NCI-H146 treated with DMSO at 0.1 percent for 48 hours (cell line): Measurements from ENCODE around the gene SLC6A3.

Source experiments
- DNase-seq: peaks from one replicate; lab custom pipeline; 2025; ENCODE audit not compliant: unreplicated experiment; lab: John Stamatoyannopoulos, UW

SLC6A3 gene

DNA sequence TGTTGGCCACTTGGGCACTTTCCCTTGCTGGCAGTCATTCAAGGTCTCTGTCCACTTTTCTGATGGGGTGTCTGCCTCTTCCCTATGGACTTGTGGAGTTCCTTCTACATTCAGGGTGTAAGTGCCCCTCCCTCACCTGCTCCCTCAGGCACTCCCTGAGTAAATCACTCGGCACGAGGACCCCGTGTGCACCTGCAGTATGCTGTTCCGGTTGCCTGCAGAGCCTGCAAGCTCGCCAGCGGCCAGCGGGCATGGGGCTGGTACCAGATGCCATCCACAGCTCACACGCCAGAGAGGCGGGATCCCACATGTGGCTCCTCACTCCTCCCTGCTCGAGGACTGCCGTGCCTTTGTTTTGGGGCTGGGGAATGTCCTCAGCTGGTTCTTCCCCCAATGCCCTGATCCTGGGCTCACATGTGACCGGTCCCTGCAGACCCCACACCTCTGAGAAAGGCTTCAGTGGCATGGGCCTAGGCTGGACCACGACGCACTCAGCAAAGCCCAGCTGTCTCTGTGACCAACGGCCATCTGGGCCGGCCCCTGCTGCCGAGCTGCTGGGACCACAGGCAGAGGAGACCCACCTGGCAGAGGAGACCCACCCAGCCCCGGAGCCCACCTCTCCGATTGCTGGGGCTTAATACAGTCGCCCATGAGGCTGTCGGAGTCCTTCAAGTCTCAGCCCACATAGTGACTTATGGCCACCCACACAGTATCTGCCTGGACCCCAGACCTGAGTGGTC lies 54.2 kb downstream of the SLC6A3 start:
- DNase-seq: no peak

DNA sequence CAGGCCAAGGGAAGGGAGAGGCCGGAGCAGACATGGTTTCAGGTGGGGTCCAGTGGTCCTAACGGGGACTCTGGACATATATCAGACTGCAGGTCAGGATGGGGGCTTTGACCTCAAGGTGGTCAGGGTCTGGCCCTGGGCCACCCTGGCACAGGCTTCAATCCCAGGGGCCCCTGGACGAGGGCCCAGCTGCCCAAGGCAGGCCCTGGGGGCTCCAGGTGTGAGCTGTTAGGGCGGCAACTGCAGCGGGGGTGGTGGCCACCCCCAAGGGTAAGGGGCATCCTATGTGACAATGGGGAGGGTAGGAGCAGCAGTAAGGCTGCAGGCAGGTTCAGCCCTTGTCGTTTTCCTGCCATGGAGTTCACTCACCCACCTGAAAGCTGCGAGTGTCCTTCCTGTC lies 54.9 kb downstream of the SLC6A3 start:
- DNase-seq: no peak

DNA sequence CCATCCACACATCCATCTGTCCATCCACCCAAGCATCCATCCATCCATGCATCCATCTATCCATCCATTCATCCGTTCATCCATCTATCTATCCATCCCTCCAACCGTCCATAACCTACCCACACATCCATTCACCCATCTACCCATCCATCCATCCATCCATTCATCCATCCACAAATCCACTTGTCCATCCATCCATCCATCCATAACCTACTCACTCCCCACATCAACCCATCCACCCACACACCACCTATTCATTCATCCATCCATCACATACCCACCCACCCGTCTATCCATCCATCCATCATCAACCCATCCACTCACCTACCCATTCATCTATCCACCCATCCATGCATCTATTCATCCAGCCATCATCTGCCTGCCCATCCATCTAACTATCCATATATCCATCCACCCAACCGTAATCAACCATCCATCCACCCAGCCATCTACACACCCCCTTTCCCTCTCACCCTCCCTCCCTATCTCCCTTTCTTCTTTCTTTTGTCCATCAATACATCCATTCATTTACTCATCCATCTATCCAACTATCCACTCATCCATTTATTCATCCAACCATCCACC lies 56.8 kb downstream of the SLC6A3 start:
- no peak for DNase-seq

DNA sequence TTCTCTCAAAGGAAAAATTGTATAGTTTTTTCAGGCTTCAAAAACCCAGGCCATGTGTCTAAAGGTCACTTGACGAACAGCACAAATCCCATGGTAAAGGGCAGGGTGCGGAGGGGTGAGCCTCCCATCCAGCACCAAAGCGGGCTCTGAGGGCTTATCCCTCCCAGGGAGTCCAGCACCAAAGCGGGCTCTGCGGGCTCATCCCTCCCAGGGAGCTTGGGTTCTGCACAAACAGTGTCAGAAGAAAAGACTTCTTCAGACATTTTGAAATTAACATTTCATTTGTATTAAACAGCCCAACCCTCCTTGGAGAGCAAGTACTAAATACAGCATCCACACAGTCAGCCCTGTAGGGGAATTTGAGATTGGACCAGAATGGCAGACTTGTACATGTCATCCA lies 57.4 kb downstream of the SLC6A3 start:
- no peak for DNase-seq

DNA sequence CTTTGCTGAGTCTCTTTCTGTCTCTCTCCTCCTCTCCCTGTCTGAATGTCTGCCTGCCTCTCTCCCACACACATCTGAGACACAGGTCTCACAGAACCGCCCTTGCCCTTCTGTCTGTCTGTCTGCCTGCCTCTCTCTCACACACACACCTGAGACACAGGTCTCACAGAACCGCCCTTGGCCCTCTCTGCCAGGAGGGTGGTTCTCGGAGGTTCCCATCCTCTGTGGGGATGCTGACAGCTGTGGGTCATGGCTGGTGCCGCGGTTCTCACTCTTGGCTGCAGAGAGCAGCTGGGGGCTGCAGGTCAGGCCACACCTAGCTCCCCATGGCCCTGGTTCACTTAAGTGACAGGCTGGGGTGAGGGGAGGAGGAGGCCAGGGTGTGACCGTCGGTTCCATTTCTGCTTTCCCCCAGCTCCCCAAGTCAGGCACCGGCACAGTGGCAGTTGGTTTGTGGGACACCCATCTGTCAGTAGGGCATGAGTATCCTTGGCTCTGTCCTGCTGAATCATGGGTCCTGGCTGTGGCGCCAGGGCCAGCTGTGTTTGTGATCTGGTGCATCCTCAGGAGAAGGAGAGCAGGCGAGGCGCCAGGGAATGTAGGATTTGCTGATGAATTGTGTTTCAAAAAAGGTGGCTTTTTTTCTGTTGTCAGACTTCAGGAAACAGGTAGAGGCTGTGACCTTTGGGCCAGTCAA lies 58.0 kb downstream of the SLC6A3 start:
- DNase-seq: no peak

DNA sequence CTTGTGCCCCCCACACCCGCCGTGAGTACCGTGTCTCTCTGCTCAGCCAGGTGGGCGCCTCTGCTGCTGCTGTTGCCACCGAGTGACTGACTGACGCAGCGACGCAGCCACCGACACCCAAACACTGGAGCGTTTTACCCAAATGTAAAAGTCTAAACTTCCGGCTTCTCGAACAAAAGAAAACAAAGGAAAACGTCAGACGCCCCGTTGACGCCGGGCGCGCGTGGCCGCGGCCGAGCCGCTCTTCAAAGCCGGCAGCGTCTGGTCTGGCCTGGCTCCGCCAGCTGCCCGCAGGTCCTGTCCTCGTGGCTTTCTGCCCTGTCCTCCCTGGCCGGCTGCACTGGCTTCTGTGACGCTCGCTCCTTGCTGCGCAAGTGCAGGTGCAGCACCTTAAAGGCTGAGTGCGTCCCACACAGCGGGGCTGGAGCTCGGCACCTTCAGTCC lies 58.9 kb downstream of the SLC6A3 start:
- DNase-seq: peak; percentile 69

DNA sequence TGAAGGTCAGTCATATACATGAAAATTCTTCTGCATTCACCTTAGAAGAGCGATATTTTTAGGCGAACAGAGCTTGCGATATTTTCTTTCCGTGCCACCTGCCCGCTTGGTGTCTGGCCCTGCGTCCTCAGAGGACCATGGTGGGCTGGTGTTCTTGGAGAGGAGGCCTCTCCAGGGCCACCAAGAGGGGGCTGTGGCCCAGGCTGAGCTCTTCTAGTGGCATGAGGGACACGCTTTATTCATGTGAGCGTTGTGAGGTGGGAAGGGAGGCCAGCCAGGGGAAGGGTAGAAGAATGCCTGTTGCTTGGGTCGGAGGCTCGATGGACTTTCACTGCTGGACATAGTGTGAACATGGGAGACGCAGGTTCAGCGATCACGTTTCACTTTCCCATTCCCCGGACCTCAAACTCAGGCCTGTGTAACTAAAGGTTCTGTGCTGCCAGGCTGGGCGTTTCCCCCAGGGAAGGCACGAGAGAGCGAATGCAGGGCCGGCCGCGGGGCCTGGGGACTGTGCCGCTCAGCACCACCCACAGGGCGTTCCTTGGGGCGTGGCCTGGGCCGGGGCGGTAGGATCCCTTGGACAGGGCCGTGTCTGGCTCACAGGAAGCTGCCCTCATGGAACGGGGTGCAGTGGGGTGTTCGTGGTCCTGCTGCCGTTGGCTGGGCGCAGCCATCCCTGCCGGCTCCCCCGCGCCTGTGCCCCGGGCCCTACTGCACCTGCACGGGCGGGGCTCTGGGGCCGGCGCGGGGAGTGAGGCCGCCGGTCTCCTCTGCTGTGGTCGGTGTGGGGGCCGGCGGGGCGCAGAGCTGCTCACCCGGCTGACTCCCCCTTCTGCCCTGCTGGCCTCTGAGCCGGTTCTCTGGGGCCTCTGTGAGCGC lies 59.6 kb downstream of the SLC6A3 start:
- DNase-seq: peak; percentile 70

DNA sequence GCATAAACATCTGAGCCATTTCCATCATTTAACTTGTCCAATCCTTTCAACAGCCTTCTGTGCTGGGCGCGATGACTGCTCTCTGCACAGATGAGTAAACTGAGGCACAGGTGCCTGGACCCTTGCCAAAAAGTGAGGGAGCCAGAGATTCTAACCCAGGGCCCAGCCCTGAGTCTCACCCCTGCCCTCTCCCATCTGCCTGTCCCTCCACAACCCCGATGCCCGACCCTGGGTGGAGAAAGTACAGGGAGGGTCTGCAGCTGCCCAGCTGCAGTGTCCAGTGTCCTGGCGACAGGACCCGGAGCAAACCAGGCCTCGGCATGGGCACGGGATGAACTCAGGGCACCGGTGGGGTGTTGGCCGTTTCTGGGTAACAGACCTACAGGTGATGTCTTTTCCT lies 60.7 kb downstream of the SLC6A3 start:
- DNase-seq: no peak

DNA sequence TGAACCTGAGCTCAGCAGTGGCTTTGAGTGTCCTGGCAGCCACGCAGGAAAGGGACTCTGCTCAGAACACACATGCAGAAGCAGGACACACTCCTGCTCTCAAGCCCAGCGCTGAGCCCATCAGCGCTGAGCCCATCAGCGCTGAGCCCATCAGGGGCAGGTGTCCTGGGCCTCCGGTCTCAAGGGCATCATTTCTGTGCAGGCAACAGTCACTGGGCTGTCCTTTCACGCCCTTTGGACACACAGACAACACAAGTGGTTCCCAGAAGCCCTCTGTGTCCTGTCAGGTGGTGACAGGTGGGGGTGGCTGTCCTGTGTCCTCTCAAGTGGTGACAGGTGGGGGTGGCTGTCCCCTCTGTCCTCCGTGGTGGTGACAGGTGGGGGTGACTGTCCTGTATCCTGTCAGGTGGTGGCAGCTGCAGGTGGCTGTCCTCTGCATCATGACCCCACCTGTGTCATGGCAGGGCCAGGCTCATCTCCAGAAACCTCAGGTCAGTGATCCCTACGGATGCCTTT lies 61.3 kb downstream of the SLC6A3 start:
- DNase-seq: no peak

DNA sequence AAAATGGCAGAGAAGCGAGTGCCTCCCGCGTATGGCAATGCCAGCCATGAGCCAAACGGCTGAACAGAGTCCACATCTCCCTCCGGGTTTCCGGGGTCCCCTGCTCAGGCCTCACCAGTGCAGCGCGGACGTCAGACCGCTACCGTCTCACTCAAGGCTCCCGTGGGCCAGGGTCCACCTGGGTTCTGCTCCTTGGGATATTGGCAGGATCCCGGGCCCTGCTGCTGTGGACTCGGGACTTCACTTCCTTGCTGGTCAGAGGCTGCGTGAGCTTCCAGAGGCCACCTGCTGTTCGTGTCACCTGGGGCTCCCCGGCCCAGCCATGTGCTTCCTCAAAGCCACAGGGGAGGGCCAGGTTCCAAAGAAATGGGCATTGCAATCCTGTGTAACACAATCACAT lies 61.9 kb downstream of the SLC6A3 start:
- DNase-seq: no peak

DNA sequence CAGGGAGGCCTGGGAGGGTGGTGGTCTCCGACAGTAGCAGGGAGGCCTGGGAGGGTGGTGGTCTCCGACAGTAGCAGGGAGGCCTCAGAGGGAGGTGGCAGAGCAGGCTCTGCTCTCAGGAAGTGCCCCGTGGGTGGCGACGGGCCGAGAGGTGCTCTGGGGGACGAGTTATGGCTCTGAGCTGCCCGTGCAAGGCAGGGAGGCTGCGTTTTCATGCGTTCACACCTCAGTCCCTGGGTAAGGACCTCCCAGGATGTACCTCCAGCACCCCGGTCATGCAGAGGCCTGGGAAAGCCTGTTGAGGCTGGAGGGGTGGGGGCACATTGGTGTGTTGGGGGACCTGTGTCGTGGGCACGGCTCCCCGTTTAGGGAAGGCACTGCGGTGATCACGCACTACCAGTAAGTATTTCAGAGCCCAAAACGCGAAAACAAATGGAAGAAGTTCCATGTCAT lies 63.0 kb downstream of the SLC6A3 start:
- DNase-seq: no peak

DNA sequence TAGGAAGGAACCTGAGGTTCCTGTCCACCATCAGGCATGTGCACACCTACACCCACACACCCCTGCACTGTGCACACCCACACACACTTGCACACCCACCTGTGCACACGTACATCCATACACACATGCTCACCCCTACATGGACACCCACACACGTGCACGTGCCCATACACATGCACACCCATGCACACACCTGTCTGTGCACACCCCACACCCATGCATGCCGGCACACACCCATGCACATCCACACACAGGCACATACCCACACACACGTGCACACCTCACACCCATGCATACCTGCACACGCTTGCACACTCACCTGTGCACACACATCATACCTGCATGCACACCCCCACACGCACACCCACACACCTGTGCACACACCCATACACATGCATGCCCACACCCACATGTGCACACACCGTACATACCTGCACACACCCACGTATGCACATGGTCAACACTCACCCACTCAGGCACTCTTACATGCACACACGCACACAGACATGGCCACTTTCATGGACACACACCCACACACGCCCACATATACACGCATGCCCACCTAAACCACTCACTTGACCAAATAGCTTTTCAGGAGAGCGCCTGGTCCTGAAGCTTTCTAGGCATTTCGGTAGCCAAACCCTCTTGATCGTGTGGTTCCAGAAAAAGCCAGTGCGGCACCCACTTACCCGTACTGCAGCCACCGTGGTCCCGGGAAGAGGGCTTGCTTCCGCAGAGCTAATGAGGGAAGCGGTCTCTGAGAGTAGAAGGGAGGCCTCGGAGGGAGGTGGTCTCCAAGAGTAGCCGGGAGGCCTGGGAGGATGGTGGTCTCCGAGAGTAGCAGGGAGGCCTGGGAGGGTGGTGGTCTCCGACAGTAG lies 63.6 kb downstream of the SLC6A3 start:
- DNase-seq: no peak

DNA sequence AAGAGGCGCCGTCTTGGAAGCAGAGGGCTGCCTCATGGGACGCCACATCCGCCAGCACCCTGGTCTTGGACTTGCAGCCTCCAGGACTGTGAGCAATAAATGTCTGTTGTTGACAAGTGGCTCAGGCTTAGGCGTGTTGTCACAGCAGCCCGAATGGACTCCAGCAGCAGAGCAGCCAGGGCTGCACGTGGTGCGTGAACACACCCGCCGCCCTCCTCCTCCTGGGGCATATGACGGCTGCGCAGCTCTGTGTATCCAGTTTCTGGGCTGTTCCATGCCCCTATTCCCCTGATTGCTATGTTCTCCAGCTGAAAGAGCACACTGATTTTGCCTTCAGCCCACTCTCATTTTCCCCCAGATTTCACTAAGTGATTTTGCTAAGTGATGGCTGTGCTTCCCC lies 64.3 kb downstream of the SLC6A3 start:
- DNase-seq: no peak

DNA sequence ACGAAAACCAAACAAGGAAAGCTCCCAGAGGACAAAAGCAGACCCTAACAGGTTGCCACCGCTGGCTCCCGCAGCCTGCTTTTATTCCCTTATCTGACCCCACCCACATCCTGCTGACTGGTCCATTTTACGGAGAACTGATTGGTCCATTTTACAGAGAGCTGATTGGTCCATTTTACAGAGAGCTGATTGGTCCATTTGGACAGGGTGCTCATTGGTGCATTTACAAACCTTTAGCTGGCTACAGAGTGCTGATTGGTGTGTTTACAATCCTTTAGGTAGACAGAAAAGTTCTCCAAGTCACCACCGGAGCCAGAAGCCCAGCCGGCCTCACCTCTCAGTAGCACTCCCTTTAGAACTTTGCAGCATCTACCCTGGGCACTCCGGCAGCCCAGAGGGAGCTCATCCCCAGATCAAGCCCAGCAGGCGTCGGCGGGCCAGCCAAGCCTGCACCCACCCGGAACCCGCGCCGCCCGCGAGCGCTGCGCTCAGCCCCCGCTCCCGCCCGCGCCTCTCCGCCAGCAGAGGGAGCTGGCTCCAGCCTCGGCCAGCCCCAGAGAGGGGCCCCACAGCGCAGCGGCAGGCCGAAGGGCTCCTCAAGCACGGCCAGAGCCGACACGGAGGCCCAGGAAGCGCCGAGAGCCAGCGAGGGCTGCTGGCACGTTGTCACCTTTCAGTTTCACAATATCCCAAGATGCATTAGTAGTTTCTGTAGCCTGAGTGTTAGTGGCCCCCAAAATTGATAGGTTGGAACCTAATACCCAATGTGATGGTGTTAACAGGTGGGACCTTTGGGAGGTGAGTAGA lies 65.0 kb downstream of the SLC6A3 start:
- DNase-seq: peak; percentile 10

DNA sequence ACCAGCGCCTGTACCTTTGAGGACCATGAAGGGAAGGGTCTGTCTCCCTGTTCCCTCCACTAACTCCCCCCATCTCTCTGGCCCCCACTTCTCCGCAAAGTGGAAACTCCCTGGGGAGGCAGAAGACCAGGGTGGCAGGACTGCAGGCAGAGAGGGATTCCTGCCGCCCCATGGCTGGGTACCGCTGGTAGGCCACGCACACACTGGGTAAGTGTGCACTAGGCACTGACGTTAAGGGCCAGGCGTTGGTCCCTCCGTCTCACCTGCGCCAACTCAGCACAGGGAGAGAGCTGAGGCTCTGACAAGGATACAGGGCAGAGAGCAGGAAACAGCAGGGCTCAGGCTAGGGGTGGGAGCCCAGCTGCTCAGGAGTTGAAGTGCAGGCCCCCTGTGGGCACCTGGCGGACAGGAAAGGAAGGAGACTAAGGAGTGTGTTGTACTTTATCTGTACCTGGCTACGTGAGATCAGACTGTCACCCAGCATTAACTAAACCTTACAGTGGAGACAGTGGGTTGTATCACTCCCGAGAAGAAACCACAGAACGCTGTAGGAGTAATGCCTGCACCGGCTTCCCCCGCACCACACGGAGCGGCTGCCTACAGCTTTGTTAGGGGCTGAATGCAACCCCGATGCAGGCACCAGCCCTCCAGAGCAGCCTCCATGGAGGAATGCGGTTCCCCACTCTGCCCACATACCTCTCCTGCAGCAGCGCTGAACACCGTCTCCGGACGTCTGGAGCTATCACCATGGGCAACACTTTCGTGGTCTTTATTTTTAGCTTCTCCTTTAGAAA lies 66.2 kb downstream of the SLC6A3 start:
- no peak for DNase-seq

DNA sequence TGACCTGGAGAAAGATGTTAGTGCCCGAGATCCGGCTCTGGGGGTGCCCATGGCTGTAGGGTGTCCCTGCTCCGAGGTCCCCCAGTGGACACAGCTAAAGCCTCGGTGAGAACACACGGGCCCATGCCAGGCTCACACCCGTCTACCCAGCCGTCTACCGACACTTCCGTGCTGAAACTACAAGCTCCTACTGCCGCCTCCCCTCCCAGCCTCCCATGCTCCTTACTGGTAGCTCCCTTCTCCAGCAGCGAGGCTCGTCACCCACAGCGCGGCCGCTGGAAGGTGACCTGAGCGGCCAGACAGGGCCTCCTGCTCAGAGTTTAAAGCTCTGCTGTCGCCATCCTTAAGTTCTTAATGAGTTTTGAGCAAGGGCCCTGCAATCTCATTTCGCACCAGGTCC lies 67.1 kb downstream of the SLC6A3 start:
- DNase-seq: no peak

DNA sequence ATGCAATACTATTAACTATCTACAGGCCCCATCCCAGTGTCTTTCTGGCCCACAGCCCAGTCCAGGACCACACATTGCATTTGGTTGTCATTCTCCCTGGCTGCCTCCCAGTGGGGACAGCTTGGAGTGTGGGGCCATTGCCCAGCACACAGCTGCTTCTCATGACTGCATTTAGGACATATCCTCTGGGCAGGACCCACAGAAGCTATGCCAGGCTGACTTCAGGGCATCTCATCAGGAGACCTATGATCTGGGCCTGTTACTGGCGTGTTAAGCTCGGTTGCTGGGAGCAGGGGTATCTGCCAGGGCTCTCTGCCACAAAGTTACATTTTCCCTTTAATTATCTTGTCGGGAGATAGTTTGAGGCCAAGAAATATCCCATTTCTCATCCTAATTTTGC lies 68.3 kb downstream of the SLC6A3 start:
- DNase-seq: no peak
